Neural cell (in vitro differentiated cells): ENCODE data around the gene ADCY2.

ENCODE experiments used
- EP300 ChIP-seq: fragments of 450-650 bp; conservative IDR thresholded peaks from 2 replicates; pipeline ENCODE4 v1.6.1; 2014; ENCODE audit warnings: antibody characterized with exemption, mild to moderate bottlenecking, moderate library complexity; ENCODE audit not compliant: poor library complexity, severe bottlenecking
- EZH2 ChIP-seq: fragments of 200-600, 300-800 bp; shearing (Covaris generic), sonication (generic); IDR thresholded peaks from 2 replicates; pipeline ENCODE4 v1.6.1; 2014; ENCODE audit warnings: antibody characterized with exemption, low read length, borderline replicate concordance, mild to moderate bottlenecking; ENCODE audit not compliant: insufficient read depth, poor library complexity, severe bottlenecking
- MXI1 ChIP-seq: fragments of 450-650 bp; conservative IDR thresholded peaks from 2 replicates; pipeline ENCODE4 v1.6.1; 2014; ENCODE audit warnings: antibody characterized with exemption, mild to moderate bottlenecking; ENCODE audit not compliant: poor library complexity, severe bottlenecking
- POLR2AphosphoS5 ChIP-seq: IDR thresholded peaks from 2 replicates; pipeline ENCODE4 v1.6.1; 2012
- RAD21 ChIP-seq: fragments of 450-650 bp; conservative IDR thresholded peaks from 2 replicates; pipeline ENCODE4 v1.6.1; 2014; ENCODE audit warnings: antibody characterized with exemption, mild to moderate bottlenecking, moderate library complexity
- SMC3 ChIP-seq: fragments of 450-650 bp; conservative IDR thresholded peaks from 2 replicates; pipeline ENCODE4 v1.6.1; 2014; ENCODE audit warnings: antibody characterized with exemption, mild to moderate bottlenecking, moderate library complexity; ENCODE audit not compliant: poor library complexity
- TAF1 ChIP-seq: IDR thresholded peaks from 2 replicates; pipeline ENCODE4 v1.6.1; 2012; ENCODE audit warnings: low read depth
- TF ChIP-seq, protein P1 (sequence below): fragments of 450-650 bp; IDR thresholded peaks from 2 replicates; pipeline ENCODE4 v1.5.1; 2014; ENCODE audit warnings: antibody characterized with exemption, mild to moderate bottlenecking, moderate library complexity; ENCODE audit not compliant: poor library complexity, severe bottlenecking
- TF ChIP-seq, protein P2 (sequence below): IDR thresholded peaks from 2 replicates; pipeline ENCODE4 v1.6.1; 2012; ENCODE audit warnings: borderline replicate concordance

DNA sequence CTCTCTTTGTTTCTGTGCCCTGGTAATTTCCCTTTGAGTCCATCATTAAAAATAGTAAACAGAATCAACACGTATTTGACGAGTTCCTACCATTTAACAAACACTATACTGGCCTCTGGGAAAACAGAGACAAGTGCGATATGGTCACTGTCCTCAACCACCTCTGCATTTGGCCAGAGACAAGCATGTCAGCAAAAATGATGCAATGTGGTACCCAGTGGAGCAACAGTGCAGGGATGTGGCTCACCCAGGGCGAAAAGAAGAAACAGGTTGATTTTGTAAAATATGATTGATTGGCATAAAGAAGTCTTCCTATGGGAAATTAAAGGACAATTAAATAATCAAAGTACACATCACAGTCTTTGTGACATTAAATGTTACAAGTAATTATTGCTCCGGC lies 355.9 kb downstream of the ADCY2 start:
- TF ChIP-seq SMC3: no peak
- TF ChIP-seq, protein P1, sequence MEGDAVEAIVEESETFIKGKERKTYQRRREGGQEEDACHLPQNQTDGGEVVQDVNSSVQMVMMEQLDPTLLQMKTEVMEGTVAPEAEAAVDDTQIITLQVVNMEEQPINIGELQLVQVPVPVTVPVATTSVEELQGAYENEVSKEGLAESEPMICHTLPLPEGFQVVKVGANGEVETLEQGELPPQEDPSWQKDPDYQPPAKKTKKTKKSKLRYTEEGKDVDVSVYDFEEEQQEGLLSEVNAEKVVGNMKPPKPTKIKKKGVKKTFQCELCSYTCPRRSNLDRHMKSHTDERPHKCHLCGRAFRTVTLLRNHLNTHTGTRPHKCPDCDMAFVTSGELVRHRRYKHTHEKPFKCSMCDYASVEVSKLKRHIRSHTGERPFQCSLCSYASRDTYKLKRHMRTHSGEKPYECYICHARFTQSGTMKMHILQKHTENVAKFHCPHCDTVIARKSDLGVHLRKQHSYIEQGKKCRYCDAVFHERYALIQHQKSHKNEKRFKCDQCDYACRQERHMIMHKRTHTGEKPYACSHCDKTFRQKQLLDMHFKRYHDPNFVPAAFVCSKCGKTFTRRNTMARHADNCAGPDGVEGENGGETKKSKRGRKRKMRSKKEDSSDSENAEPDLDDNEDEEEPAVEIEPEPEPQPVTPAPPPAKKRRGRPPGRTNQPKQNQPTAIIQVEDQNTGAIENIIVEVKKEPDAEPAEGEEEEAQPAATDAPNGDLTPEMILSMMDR: no peak
- no peak for TF ChIP-seq MXI1
- TF ChIP-seq RAD21: no peak
- no peak for TF ChIP-seq EZH2
- TF ChIP-seq, protein P2, sequence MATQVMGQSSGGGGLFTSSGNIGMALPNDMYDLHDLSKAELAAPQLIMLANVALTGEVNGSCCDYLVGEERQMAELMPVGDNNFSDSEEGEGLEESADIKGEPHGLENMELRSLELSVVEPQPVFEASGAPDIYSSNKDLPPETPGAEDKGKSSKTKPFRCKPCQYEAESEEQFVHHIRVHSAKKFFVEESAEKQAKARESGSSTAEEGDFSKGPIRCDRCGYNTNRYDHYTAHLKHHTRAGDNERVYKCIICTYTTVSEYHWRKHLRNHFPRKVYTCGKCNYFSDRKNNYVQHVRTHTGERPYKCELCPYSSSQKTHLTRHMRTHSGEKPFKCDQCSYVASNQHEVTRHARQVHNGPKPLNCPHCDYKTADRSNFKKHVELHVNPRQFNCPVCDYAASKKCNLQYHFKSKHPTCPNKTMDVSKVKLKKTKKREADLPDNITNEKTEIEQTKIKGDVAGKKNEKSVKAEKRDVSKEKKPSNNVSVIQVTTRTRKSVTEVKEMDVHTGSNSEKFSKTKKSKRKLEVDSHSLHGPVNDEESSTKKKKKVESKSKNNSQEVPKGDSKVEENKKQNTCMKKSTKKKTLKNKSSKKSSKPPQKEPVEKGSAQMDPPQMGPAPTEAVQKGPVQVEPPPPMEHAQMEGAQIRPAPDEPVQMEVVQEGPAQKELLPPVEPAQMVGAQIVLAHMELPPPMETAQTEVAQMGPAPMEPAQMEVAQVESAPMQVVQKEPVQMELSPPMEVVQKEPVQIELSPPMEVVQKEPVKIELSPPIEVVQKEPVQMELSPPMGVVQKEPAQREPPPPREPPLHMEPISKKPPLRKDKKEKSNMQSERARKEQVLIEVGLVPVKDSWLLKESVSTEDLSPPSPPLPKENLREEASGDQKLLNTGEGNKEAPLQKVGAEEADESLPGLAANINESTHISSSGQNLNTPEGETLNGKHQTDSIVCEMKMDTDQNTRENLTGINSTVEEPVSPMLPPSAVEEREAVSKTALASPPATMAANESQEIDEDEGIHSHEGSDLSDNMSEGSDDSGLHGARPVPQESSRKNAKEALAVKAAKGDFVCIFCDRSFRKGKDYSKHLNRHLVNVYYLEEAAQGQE: no peak
- no peak for TF ChIP-seq POLR2AphosphoS5
- TF ChIP-seq TAF1: no peak
- no peak for TF ChIP-seq EP300
